HepG2 (cell line): ENCODE data around the gene SYCE3. TPM values are rescaled to one million over a fixed set of nuclear protein-coding genes. Genes with fewer than 3 reads are reported as not detected.

Experiments used
- AGO1 ChIP-seq: fragments of 200-400 bp; formaldehyde crosslinking; IDR thresholded peaks from 2 replicates; pipeline ENCODE4 v1.6.1; 2017; ENCODE audit warnings: mild to moderate bottlenecking, low read depth, low read length, moderate library complexity; ENCODE audit not compliant: poor library complexity, severe bottlenecking
- FOXA1 ChIP-seq, 2 experiments: fragments of 450-650 bp in 1 of 2; sonication (generic) in 1 of 2; formaldehyde crosslinking in 1 of 2; IDR thresholded peaks; 2 replicates each; pipeline versions ENCODE4 v1.4.0 to v1.6.1; 2016 to 2020; ENCODE audit warnings: missing genetic modification reagents in 1 of 2
- MIER3 ChIP-seq: IDR thresholded peaks from 2 replicates; pipeline ENCODE4 v1.6.1; 2016; ENCODE audit warnings: missing compliant biosample characterization, borderline replicate concordance
- NFKB2 ChIP-seq: sonication (generic); formaldehyde crosslinking; IDR thresholded peaks from 2 replicates; pipeline ENCODE4 v1.4.0; 2020; ENCODE audit warnings: missing genetic modification reagents, borderline replicate concordance
- NFKBIZ ChIP-seq: IDR thresholded peaks from 2 replicates; pipeline ENCODE4 v1.6.1; 2018; ENCODE audit warnings: missing genetic modification reagents, missing compliant biosample characterization
- SP5 ChIP-seq: IDR thresholded peaks from 2 replicates; pipeline ENCODE4 v1.6.1; 2016; ENCODE audit warnings: low read depth, borderline replicate concordance
- ZNF232 ChIP-seq: sonication (generic); formaldehyde crosslinking; IDR thresholded peaks from 2 replicates; pipeline ENCODE4 v1.4.0; 2020; ENCODE audit warnings: missing genetic modification reagents, borderline replicate concordance
- ZNF383 ChIP-seq: sonication (generic); formaldehyde crosslinking; IDR thresholded peaks from 2 replicates; pipeline ENCODE4 v1.4.0; 2020; ENCODE audit warnings: missing genetic modification reagents, mild to moderate bottlenecking, borderline replicate concordance
- ZNF619 ChIP-seq: sonication (generic); formaldehyde crosslinking; IDR thresholded peaks from 2 replicates; pipeline ENCODE4 v1.4.0; 2020; ENCODE audit warnings: mild to moderate bottlenecking, missing genetic modification reagents
- ZNF709 ChIP-seq: sonication (generic); formaldehyde crosslinking; IDR thresholded peaks from 2 replicates; pipeline ENCODE4 v1.5.0; 2020; ENCODE audit warnings: mild to moderate bottlenecking, missing genetic modification reagents
- ZNF768 ChIP-seq: sonication (generic); formaldehyde crosslinking; IDR thresholded peaks from 2 replicates; pipeline ENCODE4 v1.4.0; 2020; ENCODE audit warnings: missing genetic modification reagents
- ZSCAN30 ChIP-seq: sonication (generic); formaldehyde crosslinking; IDR thresholded peaks from 2 replicates; pipeline ENCODE4 v1.5.0; 2020; ENCODE audit warnings: mild to moderate bottlenecking, missing genetic modification reagents
- polyA plus RNA-seq, 8 experiments: library from polyadenylated mRNA; depleted of rRNA in 3 of 8; stranded (reverse) in 7 of 8; unstranded in 1 of 8; fragments of >200 nt; fragmentation: Illumina TruSeq in 4 of 8; extraction: Trizol in 4 of 8; gene quantifications; 2 replicates each; pipeline versions ENCODE4 v1.2.1 to v1.2.3, GENCODE V29; 2011 to 2016; ENCODE audit warnings: low read depth in 4 of 8, missing spikeins in 1 of 8, mixed read lengths in 1 of 8; ENCODE audit not compliant: insufficient read depth in 1 of 8
- total RNA-seq, 5 experiments: library from RNA; depleted of rRNA; stranded (reverse); fragments of >200 nt; fragmentation: Illumina TruSeq; extraction: Trizol; gene quantifications; 2 replicates each; pipeline ENCODE4 v1.2.3, GENCODE V29; 2016; ENCODE audit warnings: low read depth in 1 of 5
- TF ChIP-seq, protein P1 (sequence below): sonication (generic); formaldehyde crosslinking; IDR thresholded peaks from 2 replicates; pipeline ENCODE4 v1.4.0; 2020; ENCODE audit warnings: mild to moderate bottlenecking, missing genetic modification reagents, borderline replicate concordance
- TF ChIP-seq, protein P2 (sequence below): IDR thresholded peaks from 2 replicates; pipeline ENCODE4 v1.6.1; 2016; ENCODE audit warnings: mild to moderate bottlenecking
- TF ChIP-seq, protein P3 (sequence below): sonication (generic); formaldehyde crosslinking; IDR thresholded peaks from 2 replicates; pipeline ENCODE4 v1.4.0; 2020; ENCODE audit warnings: mild to moderate bottlenecking, missing genetic modification reagents
- TF ChIP-seq, protein P4 (sequence below): sonication (generic); formaldehyde crosslinking; IDR thresholded peaks from 2 replicates; pipeline ENCODE4 v1.5.0; 2020; ENCODE audit warnings: mild to moderate bottlenecking, low read depth, missing genetic modification reagents, borderline replicate concordance

The SYCE3 gene
- total and polyA plus RNA-seq, 2 of the 13 experiments (the other 11 are each of a cell fraction or from before 2014, with no cell fraction given), result not detected

DNA sequence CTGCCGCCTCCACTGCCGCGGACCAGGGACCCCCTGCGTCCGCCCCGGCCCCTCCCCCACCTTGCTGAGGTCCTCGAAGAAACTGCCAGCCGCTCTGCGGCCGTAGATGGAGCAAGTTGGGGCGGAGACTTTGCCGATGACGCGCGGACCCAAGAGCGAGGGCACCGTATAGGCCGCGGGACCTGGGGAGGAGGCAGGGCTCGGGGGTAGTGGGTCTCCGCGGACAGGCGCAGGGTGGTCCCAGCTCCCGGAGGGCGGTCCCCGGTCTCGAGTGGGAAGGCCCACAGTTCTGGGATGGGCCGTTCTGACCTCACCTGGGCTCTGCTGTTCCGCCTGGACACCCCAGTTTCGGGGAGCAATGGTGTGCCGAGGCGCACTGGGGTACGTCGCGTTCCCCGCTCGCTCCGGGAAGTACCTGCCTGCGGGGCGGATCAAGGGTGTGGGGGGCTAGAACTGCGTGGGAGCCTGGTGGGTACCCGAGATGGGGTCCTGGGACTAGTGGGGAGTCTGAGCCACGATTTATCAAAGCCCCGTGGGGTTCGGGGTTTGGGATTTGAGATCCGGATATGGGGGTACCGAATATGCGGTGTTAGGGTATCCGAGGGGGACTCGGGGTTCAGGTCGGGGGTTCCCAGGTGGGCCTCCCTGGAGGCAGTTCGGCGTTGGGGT, 31.7 kb downstream of the SYCE3 start (continued):
- TF ChIP-seq AGO1 (peak; percentile 70), FOXA1 (IDR thresholded peaks at IDR 0.05) (no peak), FOXA1 (CRISPR knock-in tag; IDR thresholded peaks at IDR 0.05) (no peak), SP5 (CRISPR knock-in tag) (peak; percentile 54; the same call in 1 of the 2 replicates), NFKB2 (CRISPR knock-in tag) (no peak), NFKBIZ (CRISPR knock-in tag) (0 out of 2 replicates have a peak, but pooled peaks have one; percentile 13), ZSCAN30 (CRISPR knock-in tag) (no peak), ZNF619 (CRISPR knock-in tag) (no peak), ZNF232 (CRISPR knock-in tag) (no peak; the same call in 1 of the 2 replicates), ZNF383 (no peak), ZNF768 (no peak), MIER3 (CRISPR knock-in tag) (no peak), ZNF709 (CRISPR knock-in tag) (no peak; the same call in 1 of the 2 replicates)
- TF ChIP-seq, protein P1, sequence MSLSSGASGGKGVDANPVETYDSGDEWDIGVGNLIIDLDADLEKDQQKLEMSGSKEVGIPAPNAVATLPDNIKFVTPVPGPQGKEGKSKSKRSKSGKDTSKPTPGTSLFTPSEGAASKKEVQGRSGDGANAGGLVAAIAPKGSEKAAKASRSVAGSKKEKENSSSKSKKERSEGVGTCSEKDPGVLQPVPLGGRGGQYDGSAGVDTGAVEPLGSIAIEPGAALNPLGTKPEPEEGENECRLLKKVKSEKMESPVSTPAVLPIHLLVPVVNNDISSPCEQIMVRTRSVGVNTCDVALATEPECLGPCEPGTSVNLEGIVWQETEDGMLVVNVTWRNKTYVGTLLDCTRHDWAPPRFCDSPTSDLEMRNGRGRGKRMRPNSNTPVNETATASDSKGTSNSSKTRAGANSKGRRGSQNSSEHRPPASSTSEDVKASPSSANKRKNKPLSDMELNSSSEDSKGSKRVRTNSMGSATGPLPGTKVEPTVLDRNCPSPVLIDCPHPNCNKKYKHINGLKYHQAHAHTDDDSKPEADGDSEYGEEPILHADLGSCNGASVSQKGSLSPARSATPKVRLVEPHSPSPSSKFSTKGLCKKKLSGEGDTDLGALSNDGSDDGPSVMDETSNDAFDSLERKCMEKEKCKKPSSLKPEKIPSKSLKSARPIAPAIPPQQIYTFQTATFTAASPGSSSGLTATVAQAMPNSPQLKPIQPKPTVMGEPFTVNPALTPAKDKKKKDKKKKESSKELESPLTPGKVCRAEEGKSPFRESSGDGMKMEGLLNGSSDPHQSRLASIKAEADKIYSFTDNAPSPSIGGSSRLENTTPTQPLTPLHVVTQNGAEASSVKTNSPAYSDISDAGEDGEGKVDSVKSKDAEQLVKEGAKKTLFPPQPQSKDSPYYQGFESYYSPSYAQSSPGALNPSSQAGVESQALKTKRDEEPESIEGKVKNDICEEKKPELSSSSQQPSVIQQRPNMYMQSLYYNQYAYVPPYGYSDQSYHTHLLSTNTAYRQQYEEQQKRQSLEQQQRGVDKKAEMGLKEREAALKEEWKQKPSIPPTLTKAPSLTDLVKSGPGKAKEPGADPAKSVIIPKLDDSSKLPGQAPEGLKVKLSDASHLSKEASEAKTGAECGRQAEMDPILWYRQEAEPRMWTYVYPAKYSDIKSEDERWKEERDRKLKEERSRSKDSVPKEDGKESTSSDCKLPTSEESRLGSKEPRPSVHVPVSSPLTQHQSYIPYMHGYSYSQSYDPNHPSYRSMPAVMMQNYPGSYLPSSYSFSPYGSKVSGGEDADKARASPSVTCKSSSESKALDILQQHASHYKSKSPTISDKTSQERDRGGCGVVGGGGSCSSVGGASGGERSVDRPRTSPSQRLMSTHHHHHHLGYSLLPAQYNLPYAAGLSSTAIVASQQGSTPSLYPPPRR, result 0 out of 2 replicates have a peak, but pooled peaks have one; percentile 44
- TF ChIP-seq, protein P2, sequence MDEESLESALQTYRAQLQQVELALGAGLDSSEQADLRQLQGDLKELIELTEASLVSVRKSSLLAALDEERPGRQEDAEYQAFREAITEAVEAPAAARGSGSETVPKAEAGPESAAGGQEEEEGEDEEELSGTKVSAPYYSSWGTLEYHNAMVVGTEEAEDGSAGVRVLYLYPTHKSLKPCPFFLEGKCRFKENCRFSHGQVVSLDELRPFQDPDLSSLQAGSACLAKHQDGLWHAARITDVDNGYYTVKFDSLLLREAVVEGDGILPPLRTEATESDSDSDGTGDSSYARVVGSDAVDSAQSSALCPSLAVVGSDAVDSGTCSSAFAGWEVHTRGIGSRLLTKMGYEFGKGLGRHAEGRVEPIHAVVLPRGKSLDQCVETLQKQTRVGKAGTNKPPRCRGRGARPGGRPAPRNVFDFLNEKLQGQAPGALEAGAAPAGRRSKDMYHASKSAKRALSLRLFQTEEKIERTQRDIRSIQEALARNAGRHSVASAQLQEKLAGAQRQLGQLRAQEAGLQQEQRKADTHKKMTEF (CRISPR knock-in tag), result no peak
- TF ChIP-seq, protein P3, sequence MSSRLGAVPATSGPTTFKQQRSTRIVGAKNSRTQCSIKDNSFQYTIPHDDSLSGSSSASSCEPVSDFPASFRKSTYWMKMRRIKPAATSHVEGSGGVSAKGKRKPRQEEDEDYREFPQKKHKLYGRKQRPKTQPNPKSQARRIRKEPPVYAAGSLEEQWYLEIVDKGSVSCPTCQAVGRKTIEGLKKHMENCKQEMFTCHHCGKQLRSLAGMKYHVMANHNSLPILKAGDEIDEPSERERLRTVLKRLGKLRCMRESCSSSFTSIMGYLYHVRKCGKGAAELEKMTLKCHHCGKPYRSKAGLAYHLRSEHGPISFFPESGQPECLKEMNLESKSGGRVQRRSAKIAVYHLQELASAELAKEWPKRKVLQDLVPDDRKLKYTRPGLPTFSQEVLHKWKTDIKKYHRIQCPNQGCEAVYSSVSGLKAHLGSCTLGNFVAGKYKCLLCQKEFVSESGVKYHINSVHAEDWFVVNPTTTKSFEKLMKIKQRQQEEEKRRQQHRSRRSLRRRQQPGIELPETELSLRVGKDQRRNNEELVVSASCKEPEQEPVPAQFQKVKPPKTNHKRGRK (CRISPR knock-in tag), result no peak
- TF ChIP-seq, protein P4, sequence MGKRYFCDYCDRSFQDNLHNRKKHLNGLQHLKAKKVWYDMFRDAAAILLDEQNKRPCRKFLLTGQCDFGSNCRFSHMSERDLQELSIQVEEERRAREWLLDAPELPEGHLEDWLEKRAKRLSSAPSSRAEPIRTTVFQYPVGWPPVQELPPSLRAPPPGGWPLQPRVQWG (CRISPR knock-in tag), result no peak
